Measurements from ENCODE around the gene CFAP77. TPM values are rescaled to one million over a fixed set of nuclear protein-coding genes. Genes with fewer than 3 reads are reported as not detected.

Gene CFAP77
- total and polyA plus RNA-seq, 2 experiments from 2014 or later = not detected

DNA sequence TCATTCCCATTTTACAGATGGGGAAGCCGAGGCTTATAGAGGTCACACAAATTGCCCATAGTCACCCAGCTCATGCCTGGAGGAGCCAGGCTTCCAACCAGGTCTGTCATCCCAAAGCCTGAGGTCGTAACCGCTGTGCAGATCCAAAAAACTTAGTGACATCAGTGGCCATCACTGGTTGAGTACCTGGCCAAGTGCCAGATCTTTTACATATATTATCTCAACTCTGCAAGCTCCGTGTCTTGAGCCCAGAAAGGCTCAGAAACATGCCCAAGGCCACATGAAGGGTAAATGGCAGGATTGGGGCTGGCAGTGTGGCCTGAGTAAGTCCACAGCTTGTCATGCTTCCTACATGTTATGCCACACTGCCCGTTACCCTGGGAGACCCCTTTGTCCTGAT lies 13.5 kb downstream of the CFAP77 start:
- H4K20me1 ChIP-seq (ENCODE audit: insufficient read depth) = no peaks in the 10 kb centered on the region
- H3F3A ChIP-seq (ENCODE audit: insufficient read depth) = no peaks in the 10 kb centered on the region
- no peak overlapping the region for H3K4me3 ChIP-seq
- no peak overlapping the region for H2AFZ ChIP-seq
- no peak for DNase-seq
- TF ChIP-seq EZH2 (IDR thresholded peaks at IDR 0.05; ENCODE audit: insufficient read depth, poor library complexity, severe bottlenecking) (no peak), EZH2phosphoT487 (IDR thresholded peaks at IDR 0.05; ENCODE audit: insufficient read depth, low read depth) (no peak)
- 46 to 53% methylated on average over 5 of the region's 5 CpGs for WGBS, 2 experiments (ENCODE audit: low coverage in 1 of 2, low lambda C conversion rate in 2 of 2, missing lambda C conversion rate in 2 of 2)
- no peaks in the 10 kb centered on the region for H3K9me2 ChIP-seq (ENCODE audit: insufficient read depth)
- H3K79me2 ChIP-seq (ENCODE audit: insufficient read depth) = no peaks in the 10 kb centered on the region
- H3K9ac ChIP-seq = no peak overlapping the region
- H3K27me3 ChIP-seq (replicated peaks; ENCODE audit: insufficient read depth) = peaks cover 66% of the 10 kb centered on the region
- H3K27ac ChIP-seq = no peak overlapping the region
- no peaks in the 10 kb centered on the region for H3K36me3 ChIP-seq (ENCODE audit: low read depth)
- no peaks in the 10 kb centered on the region for H3K4me1 ChIP-seq (ENCODE audit: insufficient read depth)
- in situ Hi-C loops (cut with MboI) = no loop called here
- H3K4me2 ChIP-seq (ENCODE audit: unreplicated experiment) = no peak overlapping the region
- H3K9me3 ChIP-seq (ENCODE audit: low read depth) = no peaks in the 10 kb centered on the region

GRCh38 chr9:132424857-132425674 lies 15.1 kb downstream of the CFAP77 start:
- Histone ChIP-seq H3K36me3 (ENCODE audit: low read depth) (no peaks in the 10 kb centered on the region), H3K4me2 (ENCODE audit: unreplicated experiment) (no peak overlapping the region), H3K27ac (no peak overlapping the region), H3K9me3 (ENCODE audit: low read depth) (no peaks in the 10 kb centered on the region), H3K79me2 (ENCODE audit: insufficient read depth) (no peaks in the 10 kb centered on the region), H3K9ac (no peak overlapping the region), H3K4me1 (ENCODE audit: insufficient read depth) (no peaks in the 10 kb centered on the region), H4K20me1 (ENCODE audit: insufficient read depth) (no peaks in the 10 kb centered on the region), H3F3A (ENCODE audit: insufficient read depth) (no peaks in the 10 kb centered on the region), H3K27me3 (replicated peaks; ENCODE audit: insufficient read depth) (peaks cover 64% of the 10 kb centered on the region), H2AFZ (no peak overlapping the region), H3K4me3 (no peak overlapping the region), H3K9me2 (ENCODE audit: insufficient read depth) (no peaks in the 10 kb centered on the region)
- no peak for DNase-seq
- TF ChIP-seq EZH2phosphoT487 (IDR thresholded peaks at IDR 0.05; ENCODE audit: insufficient read depth, low read depth) = no peak
- no peak for TF ChIP-seq EZH2 (IDR thresholded peaks at IDR 0.05; ENCODE audit: insufficient read depth, poor library complexity, severe bottlenecking)
- 39 to 40% methylated on average over 22 of the region's 22 CpGs for WGBS, 2 experiments (ENCODE audit: low coverage in 1 of 2, low lambda C conversion rate in 2 of 2, missing lambda C conversion rate in 2 of 2)
- in situ Hi-C loops (cut with MboI) = no loop called here

GRCh38 chr9:132425675-132426062 lies 15.7 kb downstream of the CFAP77 start:
- 44 to 46% methylated on average over 7 of the region's 7 CpGs for WGBS, 2 experiments (ENCODE audit: low coverage in 1 of 2, low lambda C conversion rate in 2 of 2, missing lambda C conversion rate in 2 of 2)
- in situ Hi-C loops (cut with MboI) = no loop called here
- H3K9me3 ChIP-seq (ENCODE audit: low read depth) = no peaks in the 10 kb centered on the region
- H3K9ac ChIP-seq = no peak overlapping the region
- no peak overlapping the region for H3K4me3 ChIP-seq
- no peak overlapping the region for H3K4me2 ChIP-seq (ENCODE audit: unreplicated experiment)
- no peak for DNase-seq
- no peaks in the 10 kb centered on the region for H3K36me3 ChIP-seq (ENCODE audit: low read depth)
- H3K9me2 ChIP-seq (ENCODE audit: insufficient read depth) = no peaks in the 10 kb centered on the region
- H3K79me2 ChIP-seq (ENCODE audit: insufficient read depth) = no peaks in the 10 kb centered on the region
- H3K27ac ChIP-seq = no peak overlapping the region
- no peaks in the 10 kb centered on the region for H4K20me1 ChIP-seq (ENCODE audit: insufficient read depth)
- no peaks in the 10 kb centered on the region for H3K4me1 ChIP-seq (ENCODE audit: insufficient read depth)
- H3F3A ChIP-seq (ENCODE audit: insufficient read depth) = no peaks in the 10 kb centered on the region
- H2AFZ ChIP-seq = no peak overlapping the region
- peaks cover 70% of the 10 kb centered on the region for H3K27me3 ChIP-seq (replicated peaks; ENCODE audit: insufficient read depth)
- TF ChIP-seq EZH2phosphoT487 (IDR thresholded peaks at IDR 0.05; ENCODE audit: insufficient read depth, low read depth) (no peak), EZH2 (IDR thresholded peaks at IDR 0.05; ENCODE audit: insufficient read depth, poor library complexity, severe bottlenecking) (no peak)

- H3K27me3 ChIP-seq (replicated peaks; ENCODE audit: insufficient read depth) = peaks cover 82% of the 10 kb centered on the region
- 40 to 45% methylated on average over 17 of the region's 17 CpGs for whole genome bisulfite sequencing, 2 experiments (ENCODE audit: low coverage in 1 of 2, low lambda C conversion rate in 2 of 2, missing lambda C conversion rate in 2 of 2)
- in situ Hi-C loops (cut with MboI) = no loop called here
These were observed 16.8 kb downstream of the CFAP77 start for GRCh38 chr9:132426639-132427414.

More at GRCh38 chr9:132426639-132427414, 16.8 kb downstream of the CFAP77 start:
- Histone ChIP-seq H3K36me3 (ENCODE audit: low read depth) (no peaks in the 10 kb centered on the region), H3K9me2 (ENCODE audit: insufficient read depth) (no peaks in the 10 kb centered on the region), H3K9me3 (ENCODE audit: low read depth) (no peaks in the 10 kb centered on the region), H3K4me1 (ENCODE audit: insufficient read depth) (no peaks in the 10 kb centered on the region), H3K27ac (no peak overlapping the region), H3K79me2 (ENCODE audit: insufficient read depth) (no peaks in the 10 kb centered on the region), H3K4me3 (no peak overlapping the region), H3K9ac (no peak overlapping the region), H2AFZ (no peak overlapping the region), H4K20me1 (ENCODE audit: insufficient read depth) (no peaks in the 10 kb centered on the region), H3K4me2 (ENCODE audit: unreplicated experiment) (no peak overlapping the region), H3F3A (ENCODE audit: insufficient read depth) (no peaks in the 10 kb centered on the region)
- DNase-seq = no peak
- TF ChIP-seq EZH2 (IDR thresholded peaks at IDR 0.05; ENCODE audit: insufficient read depth, poor library complexity, severe bottlenecking) = no peak
- TF ChIP-seq EZH2phosphoT487 (IDR thresholded peaks at IDR 0.05; ENCODE audit: insufficient read depth, low read depth) = no peak
